ENCODE measurements around the gene HAUS7.

Gene HAUS7

DNA sequence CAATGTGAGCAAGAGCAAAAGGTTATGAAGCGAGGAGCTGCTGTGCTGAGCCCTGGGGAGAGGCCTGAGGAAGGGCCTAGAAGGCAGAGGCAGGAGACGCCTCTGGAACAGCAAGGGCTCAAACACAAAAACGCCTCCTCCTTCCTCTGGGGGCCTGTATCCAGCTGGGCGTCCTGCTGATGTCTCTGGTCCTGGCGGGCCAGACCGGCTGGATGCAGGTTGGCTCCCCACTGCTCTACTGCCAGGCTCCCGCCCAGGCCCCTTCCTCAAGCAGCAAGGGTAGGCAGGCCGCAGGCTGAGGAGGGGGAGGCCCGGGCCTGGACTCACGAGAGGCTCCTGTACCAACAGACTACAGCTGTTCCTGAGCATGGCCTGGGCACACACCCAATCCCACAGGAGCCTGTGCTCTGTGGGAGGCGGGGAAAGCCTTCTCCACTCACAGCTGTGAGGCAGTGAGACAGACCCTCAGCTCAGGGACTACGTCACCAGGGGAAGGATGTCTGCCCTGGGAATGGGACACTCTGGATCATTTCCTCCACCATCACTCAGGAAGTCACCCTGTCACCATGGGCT is 2.3 kb downstream of the HAUS7 start:
- no peak for TF ChIP-seq ELF4 (IDR thresholded peaks at IDR 0.05)
- no peak for TF ChIP-seq BHLHE40 (IDR thresholded peaks at IDR 0.05; ENCODE audit: borderline replicate concordance)
- no peak for TF ChIP-seq L3MBTL2 (conservative IDR thresholded peaks at IDR 0.05)
- no peak for TF ChIP-seq LEF1 (IDR thresholded peaks at IDR 0.05; ENCODE audit: borderline replicate concordance)
- no peak for TF ChIP-seq HDGF (IDR thresholded peaks at IDR 0.05; ENCODE audit: borderline replicate concordance)
- CTCF ChIA-PET = no interaction called here
- POLR2A ChIA-PET = no interaction called here
- no peak for DNase-seq (ENCODE audit: extremely low spot score)

DNA sequence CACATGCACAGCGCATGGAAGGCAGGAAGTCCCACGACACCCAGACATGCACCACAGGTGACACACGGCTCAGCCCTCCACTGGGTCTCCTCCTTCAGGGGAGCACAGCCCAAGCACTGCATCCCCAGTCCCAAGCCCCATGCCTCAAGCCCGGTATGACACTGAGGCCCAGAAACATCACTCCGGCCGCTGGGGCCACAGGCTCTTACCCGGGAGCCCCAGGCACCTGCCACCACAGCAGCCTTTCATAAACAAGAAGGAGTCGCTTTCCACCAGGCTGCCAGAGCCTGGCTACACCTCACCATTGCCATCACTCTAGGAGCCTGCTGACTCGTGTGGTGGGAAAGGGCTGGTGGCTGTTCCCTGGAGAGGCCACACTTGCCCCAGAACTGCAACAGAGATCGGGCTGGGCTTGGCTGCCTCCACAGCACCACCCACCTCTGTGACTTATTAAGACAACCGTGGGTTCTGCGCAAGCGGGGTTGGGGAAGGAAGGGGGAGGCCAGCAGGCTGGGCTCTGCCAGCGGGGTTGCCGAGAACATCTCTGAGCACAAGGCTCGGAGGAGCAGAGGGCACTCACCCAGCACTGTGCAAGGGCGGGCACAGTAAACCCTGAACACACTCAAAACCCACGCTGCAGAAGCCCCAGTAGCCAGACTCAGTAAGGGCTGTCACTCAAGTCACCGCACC is 4.5 kb downstream of the HAUS7 start:
- ChIA-PET CTCF (no interaction called here), POLR2A (no interaction called here)
- DNase-seq (ENCODE audit: extremely low spot score) = no peak
- TF ChIP-seq FOXM1 (IDR thresholded peaks at IDR 0.05; ENCODE audit: borderline replicate concordance) (no peak), ELF4 (IDR thresholded peaks at IDR 0.05) (no peak), BHLHE40 (IDR thresholded peaks at IDR 0.05; ENCODE audit: borderline replicate concordance) (no peak), NFRKB (IDR thresholded peaks at IDR 0.05) (no peak), CTBP1 (IDR thresholded peaks at IDR 0.05; ENCODE audit: borderline replicate concordance) (no peak)

DNA sequence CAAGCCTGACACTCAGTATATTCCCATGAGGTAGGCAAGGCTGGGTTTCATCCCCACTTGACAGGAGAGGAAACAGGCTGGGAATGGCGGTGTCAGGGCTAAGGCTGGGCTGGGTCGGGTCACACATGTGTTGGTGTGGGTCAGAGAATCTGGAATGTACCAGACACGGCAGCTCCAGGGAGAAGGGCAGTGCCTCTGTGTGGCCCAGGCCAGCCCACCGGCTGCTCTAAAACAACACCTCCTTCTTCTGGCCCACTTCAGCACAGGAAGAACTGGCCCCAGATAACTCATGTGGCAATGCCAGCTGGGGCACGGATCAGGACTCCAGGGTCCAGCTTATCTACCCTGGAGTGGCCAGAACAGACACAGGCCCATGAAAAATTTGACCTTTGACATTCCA is 6.3 kb downstream of the HAUS7 start:
- POLR2A ChIA-PET = no interaction called here
- CTCF ChIA-PET = no interaction called here
- no peak for TF ChIP-seq FOXK2 (IDR thresholded peaks at IDR 0.05)
- TF ChIP-seq CTBP1 (IDR thresholded peaks at IDR 0.05; ENCODE audit: borderline replicate concordance) = no peak
- TF ChIP-seq HDGF (IDR thresholded peaks at IDR 0.05; ENCODE audit: borderline replicate concordance) = no peak
- TF ChIP-seq L3MBTL2 (conservative IDR thresholded peaks at IDR 0.05) = no peak
- TF ChIP-seq NFRKB (IDR thresholded peaks at IDR 0.05) = no peak
- TF ChIP-seq SP1 (IDR thresholded peaks at IDR 0.05) = no peak
- no peak for TF ChIP-seq ARNT (IDR thresholded peaks at IDR 0.05)
- TF ChIP-seq LEF1 (IDR thresholded peaks at IDR 0.05; ENCODE audit: borderline replicate concordance) = no peak
- no peak for TF ChIP-seq FOXA1 (IDR thresholded peaks at IDR 0.05)
- TF ChIP-seq, protein P1, sequence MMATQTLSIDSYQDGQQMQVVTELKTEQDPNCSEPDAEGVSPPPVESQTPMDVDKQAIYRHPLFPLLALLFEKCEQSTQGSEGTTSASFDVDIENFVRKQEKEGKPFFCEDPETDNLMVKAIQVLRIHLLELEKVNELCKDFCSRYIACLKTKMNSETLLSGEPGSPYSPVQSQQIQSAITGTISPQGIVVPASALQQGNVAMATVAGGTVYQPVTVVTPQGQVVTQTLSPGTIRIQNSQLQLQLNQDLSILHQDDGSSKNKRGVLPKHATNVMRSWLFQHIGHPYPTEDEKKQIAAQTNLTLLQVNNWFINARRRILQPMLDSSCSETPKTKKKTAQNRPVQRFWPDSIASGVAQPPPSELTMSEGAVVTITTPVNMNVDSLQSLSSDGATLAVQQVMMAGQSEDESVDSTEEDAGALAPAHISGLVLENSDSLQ (IDR thresholded peaks at IDR 0.05) = no peak
- no peak for TF ChIP-seq TARDBP (IDR thresholded peaks at IDR 0.05)
- no peak for TF ChIP-seq BHLHE40 (IDR thresholded peaks at IDR 0.05; ENCODE audit: borderline replicate concordance)
- no peak for TF ChIP-seq ZNF384 (IDR thresholded peaks at IDR 0.05)
- no peak for TF ChIP-seq SUZ12 (IDR thresholded peaks at IDR 0.05)
- TF ChIP-seq FOXM1 (IDR thresholded peaks at IDR 0.05; ENCODE audit: borderline replicate concordance) = no peak
- no peak for TF ChIP-seq ELF4 (IDR thresholded peaks at IDR 0.05)
- DNase-seq (ENCODE audit: extremely low spot score) = no peak

DNA sequence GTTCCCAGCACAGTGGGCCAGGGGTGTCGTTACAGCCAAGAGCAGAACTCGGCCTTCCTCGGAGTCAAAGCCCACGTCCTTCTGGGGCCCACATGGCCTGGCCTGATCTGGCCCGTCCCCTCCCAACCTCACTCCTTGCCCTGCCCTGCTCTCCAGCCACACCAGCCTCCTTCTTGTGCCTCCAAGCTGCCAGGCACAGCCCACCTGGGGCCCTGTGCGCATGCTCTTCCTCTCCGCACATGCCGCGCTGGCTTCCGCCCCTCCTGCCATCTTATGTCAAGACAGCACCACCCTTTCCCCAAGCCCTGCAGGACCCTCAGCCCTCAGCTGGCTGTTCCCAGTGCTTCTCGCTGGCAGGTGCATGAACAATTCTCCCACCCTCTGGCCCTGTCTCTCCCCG is 6.8 kb downstream of the HAUS7 start:
- TF ChIP-seq BHLHE40 (IDR thresholded peaks at IDR 0.05; ENCODE audit: borderline replicate concordance) = no peak
- no peak for TF ChIP-seq FOXA1 (IDR thresholded peaks at IDR 0.05)
- TF ChIP-seq, protein P1 (IDR thresholded peaks at IDR 0.05) = no peak
- TF ChIP-seq SUZ12 (IDR thresholded peaks at IDR 0.05) = no peak
- TF ChIP-seq CTBP1 (IDR thresholded peaks at IDR 0.05; ENCODE audit: borderline replicate concordance) = no peak
- TF ChIP-seq FOXK2 (IDR thresholded peaks at IDR 0.05) = no peak
- TF ChIP-seq ELF4 (IDR thresholded peaks at IDR 0.05) = no peak
- ChIA-PET CTCF (no interaction called here), POLR2A (no interaction called here)
- no peak for DNase-seq (ENCODE audit: extremely low spot score)

DNA sequence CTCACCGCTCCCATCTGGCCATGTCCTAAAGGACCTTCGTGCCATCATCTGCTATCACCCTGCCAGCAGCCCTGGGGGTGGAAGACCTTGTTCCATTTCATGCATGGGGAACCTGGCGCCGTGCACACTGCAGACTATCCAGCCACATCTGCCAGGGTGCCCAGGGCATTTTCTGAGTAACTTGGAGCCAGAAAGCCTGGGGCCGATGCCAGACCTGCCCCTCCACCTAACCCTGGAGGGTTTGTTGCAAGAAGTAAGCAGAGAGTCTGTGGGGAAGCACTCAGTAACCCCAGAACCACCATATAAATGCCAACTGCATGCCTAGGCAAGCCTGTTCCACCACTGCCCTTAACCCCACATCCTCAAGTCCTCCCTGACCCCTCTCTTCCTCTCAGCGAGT is 7.3 kb downstream of the HAUS7 start:
- DNase-seq (ENCODE audit: extremely low spot score) = no peak
- POLR2A ChIA-PET = no interaction called here
- TF ChIP-seq HDGF (IDR thresholded peaks at IDR 0.05; ENCODE audit: borderline replicate concordance) (no peak), NFRKB (IDR thresholded peaks at IDR 0.05) (no peak)
- CTCF ChIA-PET = no interaction called here

DNA sequence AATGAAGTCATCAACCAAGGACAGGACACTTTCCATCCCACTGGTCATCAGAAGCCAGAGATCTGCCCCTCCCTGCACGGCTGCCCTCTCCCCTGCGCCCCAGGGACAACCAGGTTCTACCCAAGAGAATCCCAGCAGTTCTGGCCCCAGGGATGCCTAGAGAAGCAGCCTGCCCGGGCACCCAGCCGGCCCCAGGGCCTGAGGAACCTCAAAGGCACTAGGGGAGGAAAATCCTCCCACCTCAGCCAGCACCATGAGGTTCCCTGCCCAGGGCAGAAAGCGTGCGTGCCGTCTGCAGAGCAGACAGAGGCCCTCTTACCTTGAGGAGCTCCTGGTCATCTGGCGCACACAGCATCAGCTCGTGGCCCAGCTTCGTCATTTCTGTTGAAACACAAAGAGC is 8.1 kb downstream of the HAUS7 start:
- no peak for DNase-seq (ENCODE audit: extremely low spot score)
- TF ChIP-seq FOXA1 (IDR thresholded peaks at IDR 0.05) (no peak), ZNF384 (IDR thresholded peaks at IDR 0.05) (no peak), LEF1 (IDR thresholded peaks at IDR 0.05; ENCODE audit: borderline replicate concordance) (no peak), BHLHE40 (IDR thresholded peaks at IDR 0.05; ENCODE audit: borderline replicate concordance) (no peak), HDGF (IDR thresholded peaks at IDR 0.05; ENCODE audit: borderline replicate concordance) (no peak), NFRKB (IDR thresholded peaks at IDR 0.05) (no peak), SUZ12 (IDR thresholded peaks at IDR 0.05) (no peak), SP1 (IDR thresholded peaks at IDR 0.05) (no peak)
- POLR2A ChIA-PET = no interaction called here
- CTCF ChIA-PET = interaction anchor here (0.9 kb wide), 1 partner anchor 8 kb away, joined by 4 read pairs; the partner anchor contains the start of gene HAUS7

DNA sequence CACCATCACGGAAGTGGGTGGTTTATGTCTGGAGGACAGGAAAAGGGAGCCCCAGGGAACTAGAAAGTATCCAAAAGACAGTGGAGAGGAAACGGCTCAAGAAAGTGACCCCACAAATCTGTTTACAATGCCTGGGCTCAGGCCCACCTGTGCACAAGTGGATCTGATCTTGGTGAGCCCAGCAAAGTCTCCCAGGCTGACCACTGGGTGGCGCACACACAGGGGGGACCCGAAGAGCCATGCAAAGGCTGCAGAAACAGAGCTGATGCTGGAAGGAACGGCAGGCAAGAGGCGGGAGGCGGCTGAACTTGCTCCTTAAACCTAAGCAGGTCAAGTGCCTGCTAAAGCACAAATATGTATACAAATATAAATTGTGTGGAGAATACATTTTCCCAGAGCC is 9.6 kb downstream of the HAUS7 start:
- TF ChIP-seq FOXM1 (IDR thresholded peaks at IDR 0.05; ENCODE audit: borderline replicate concordance) = no peak
- TF ChIP-seq ARNT (IDR thresholded peaks at IDR 0.05) = no peak
- TF ChIP-seq ELF4 (IDR thresholded peaks at IDR 0.05) = no peak
- no peak for TF ChIP-seq CTBP1 (IDR thresholded peaks at IDR 0.05; ENCODE audit: borderline replicate concordance)
- TF ChIP-seq FOXA1 (IDR thresholded peaks at IDR 0.05) = no peak
- no peak for TF ChIP-seq SUZ12 (IDR thresholded peaks at IDR 0.05)
- TF ChIP-seq L3MBTL2 (conservative IDR thresholded peaks at IDR 0.05) = no peak
- no peak for TF ChIP-seq TARDBP (IDR thresholded peaks at IDR 0.05)
- no peak for TF ChIP-seq BHLHE40 (IDR thresholded peaks at IDR 0.05; ENCODE audit: borderline replicate concordance)
- TF ChIP-seq LEF1 (IDR thresholded peaks at IDR 0.05; ENCODE audit: borderline replicate concordance) = no peak
- no peak for TF ChIP-seq NFRKB (IDR thresholded peaks at IDR 0.05)
- TF ChIP-seq ZNF384 (IDR thresholded peaks at IDR 0.05) = no peak
- TF ChIP-seq SP1 (IDR thresholded peaks at IDR 0.05) = no peak
- TF ChIP-seq HDGF (IDR thresholded peaks at IDR 0.05; ENCODE audit: borderline replicate concordance) = no peak
- TF ChIP-seq FOXK2 (IDR thresholded peaks at IDR 0.05) = no peak
- TF ChIP-seq, protein P1 (IDR thresholded peaks at IDR 0.05) = no peak
- ChIA-PET POLR2A (interaction anchor here (0.8 kb wide), 1 partner anchor 9 kb away, joined by 3 read pairs; no protein-coding TSS in a partner anchor), CTCF (interaction anchor here (0.5 to 1.8 kb wide), 15 partner anchors 9 to 224 kb away, joined by 3 to 16 read pairs (median 3); partner anchors contain the start of genes HAUS7 and ZNF275)
- DNase-seq (ENCODE audit: extremely low spot score) = peak; percentile 79

Data from HEK293T (cell line).